DOHH2 (cell line): ENCODE results near the gene SLC26A3.
"Not testable (repeated sequence)": the region's sequence is repeated elsewhere in the genome, so short reads cannot be mapped to it uniquely, and the experiment has no call there.

Source experiments
- H3F3A ChIP-seq: fragments of 200-600 bp; sonication (generic), shearing (Covaris generic); 2 replicates; pipeline ENCODE4 v1.6.0; 2016; ENCODE audit warnings: antibody characterized with exemption, mild to moderate bottlenecking; ENCODE audit not compliant: control insufficient read depth, insufficient read depth
- H3K27ac ChIP-seq: fragments of 200-600 bp; sonication (generic); 2 replicates; pipeline ENCODE4 v1.5.1; 2014; ENCODE audit warnings: low read depth, mild to moderate bottlenecking, low read length, moderate library complexity
- H3K27me3 ChIP-seq: fragments of 200-600 bp; sonication (generic); 2 replicates; pipeline ENCODE4 v1.6.1; 2014; ENCODE audit warnings: mild to moderate bottlenecking, low read length, mixed read lengths; ENCODE audit not compliant: control insufficient read depth
- H3K36me3 ChIP-seq: fragments of 200-600 bp; sonication (generic); 2 replicates; pipeline ENCODE4 v1.6.1; 2014; ENCODE audit warnings: mild to moderate bottlenecking, low read length, moderate library complexity, mixed read lengths; ENCODE audit not compliant: control insufficient read depth
- H3K4me1 ChIP-seq: fragments of 200-600 bp; sonication (generic); 2 replicates; pipeline ENCODE4 v1.6.1; 2014; ENCODE audit warnings: mild to moderate bottlenecking, low read length, mixed read lengths; ENCODE audit not compliant: control insufficient read depth
- H3K4me2 ChIP-seq: fragments of 200-600 bp; sonication (generic); 2 replicates; pipeline ENCODE4 v1.6.0; 2014; ENCODE audit warnings: mild to moderate bottlenecking, low read length, moderate library complexity
- H3K4me3 ChIP-seq: fragments of 200-600 bp; sonication (generic); 2 replicates; pipeline ENCODE4 v1.5.1; 2014; ENCODE audit warnings: mild to moderate bottlenecking, low read length, mixed read lengths
- H3K79me2 ChIP-seq: fragments of 200-600 bp; sonication (generic); 2 replicates; pipeline ENCODE4 v1.6.1; 2014; ENCODE audit warnings: mild to moderate bottlenecking, low read length, mixed read lengths; ENCODE audit not compliant: control insufficient read depth
- H3K9me2 ChIP-seq: fragments of 200-600 bp; sonication (generic); replicated peaks from 2 replicates; pipeline ENCODE4 v1.6.1; 2014; ENCODE audit warnings: mild to moderate bottlenecking, low read length, mixed read lengths; ENCODE audit not compliant: control insufficient read depth
- H3K9me3 ChIP-seq: fragments of 200-600 bp; sonication (generic); 2 replicates; pipeline ENCODE4 v1.6.1; 2014; ENCODE audit warnings: antibody characterized with exemption, low read length, mixed read lengths; ENCODE audit not compliant: control insufficient read depth, insufficient read depth
- H4K20me1 ChIP-seq: fragments of 200-600 bp; sonication (generic); 2 replicates; pipeline ENCODE4 v1.6.0; 2014; ENCODE audit warnings: low read depth, mild to moderate bottlenecking, antibody characterized with exemption, low read length, moderate library complexity; ENCODE audit not compliant: control insufficient read depth, insufficient read depth
- CTCF ChIP-seq: fragments of 200-600 bp; sonication (generic); IDR thresholded peaks from one replicate; pipeline ENCODE4 v1.5.1; 2014; ENCODE audit warnings: antibody characterized with exemption, mild to moderate bottlenecking, low read depth, low read length; ENCODE audit not compliant: poor library complexity, severe bottlenecking
- EZH2phosphoT487 ChIP-seq: fragments of 200-600 bp; sonication (generic); IDR thresholded peaks from 2 replicates; pipeline ENCODE4 v1.6.1; 2017; ENCODE audit warnings: borderline replicate concordance, mild to moderate bottlenecking, antibody characterized with exemption, low read length, moderate library complexity, mixed read lengths

Gene SLC26A3

GRCh38 chr7:107803009-107803610 is at the start of gene SLC26A3:
SLC26A3 (minus strand) TSS chr7:107803223; CDS start chr7:107794509, 8,714 bp downstream.
- Histone ChIP-seq H3K27me3 (peaks cover 15% of the 10 kb centered on the region), H3K27ac (no peak within 1 kb of the TSS), H4K20me1 (no peaks in the 10 kb centered on the region), H3F3A (no peaks in the 10 kb centered on the region), H3K79me2 (no peaks in the 10 kb centered on the region), H3K4me3 (no peak within 1 kb of the TSS), H3K4me1 (no peaks in the 10 kb centered on the region), H3K36me3 (no peaks in the 10 kb centered on the region), H3K9me2 (no peaks in the 10 kb centered on the region), H3K4me2 (no peak within 1 kb of the TSS), H3K9me3 (no peaks in the 10 kb centered on the region)
- no peak for TF ChIP-seq CTCF

- H3K27me3 ChIP-seq: peaks cover 13% of the 10 kb centered on the region
- H3K27ac ChIP-seq: no peak overlapping the region
- H4K20me1 ChIP-seq: no peaks in the 10 kb centered on the region
- H3F3A ChIP-seq: no peaks in the 10 kb centered on the region
- H3K79me2 ChIP-seq: no peaks in the 10 kb centered on the region
- H3K4me2 ChIP-seq: no peak overlapping the region
- H3K36me3 ChIP-seq: no peaks in the 10 kb centered on the region
- no peak overlapping the region for H3K4me3 ChIP-seq
- no peaks in the 10 kb centered on the region for H3K4me1 ChIP-seq
- H3K9me2 ChIP-seq: no peaks in the 10 kb centered on the region
- TF ChIP-seq CTCF (no peak), EZH2phosphoT487 (no peak)
- H3K9me3 ChIP-seq: no peaks in the 10 kb centered on the region
Observed at GRCh38 chr7:107850643-107851042, 47.6 kb upstream of the SLC26A3 start.

GRCh38 chr7:107850216-107850615 is 47.2 kb upstream of the SLC26A3 start:
- Histone ChIP-seq H3K27me3 (peaks cover 13% of the 10 kb centered on the region), H3K4me3 (no peak overlapping the region), H3K9me3 (no peaks in the 10 kb centered on the region)

GRCh38 chr7:107848211-107848610 is 45.2 kb upstream of the SLC26A3 start:
- H3K79me2 ChIP-seq, H3K9me2 ChIP-seq, H4K20me1 ChIP-seq, H3K27ac ChIP-seq, H3K9me3 ChIP-seq, H3F3A ChIP-seq, H3K4me2 ChIP-seq, H3K4me1 ChIP-seq, H3K4me3 ChIP-seq, H3K36me3 ChIP-seq, H3K27me3 ChIP-seq: not testable (repeated sequence)

More at GRCh38 chr7:107850216-107850615, 47.2 kb upstream of the SLC26A3 start:
- H3K9me2 ChIP-seq: no peaks in the 10 kb centered on the region
- H4K20me1 ChIP-seq: no peaks in the 10 kb centered on the region
- no peaks in the 10 kb centered on the region for H3K79me2 ChIP-seq
- H3K27ac ChIP-seq: no peak overlapping the region
- TF ChIP-seq EZH2phosphoT487 (no peak), CTCF (no peak)
- no peak overlapping the region for H3K4me2 ChIP-seq
- H3K4me1 ChIP-seq: no peaks in the 10 kb centered on the region
- no peaks in the 10 kb centered on the region for H3F3A ChIP-seq
- H3K36me3 ChIP-seq: no peaks in the 10 kb centered on the region

GRCh38 chr7:107847836-107848175 is 44.8 kb upstream of the SLC26A3 start:
- H3K4me1 ChIP-seq, H3K79me2 ChIP-seq, H3K9me3 ChIP-seq, H3K36me3 ChIP-seq, H3K9me2 ChIP-seq, H3F3A ChIP-seq, H3K27me3 ChIP-seq, H3K27ac ChIP-seq, H3K4me3 ChIP-seq, H3K4me2 ChIP-seq, H4K20me1 ChIP-seq: not testable (repeated sequence)
